Testis (tissue), 3 donors: ENCODE measurements around the gene ARHGDIB. TPM values are rescaled to one million over a fixed set of nuclear protein-coding genes. Genes with fewer than 3 reads are reported as not detected.
A peak's percentile ranks its signal among the peaks of the same experiment; 100 is the strongest.

Experiments used
- DNase-seq: peaks from one replicate; pipeline ENCODE4 v3.0.0-alpha.2; 2019
- H3K27ac ChIP-seq, 2 donors: fragments of 200-600 bp; sonication (generic); one replicate each; pipeline ENCODE4 v1.5.1; 2019
- H3K27me3 ChIP-seq: fragments of 200-600 bp; sonication (generic); one replicate; pipeline ENCODE4 v1.5.1; 2019
- H3K36me3 ChIP-seq: fragments of 200-600 bp; sonication (generic); one replicate; pipeline ENCODE4 v1.5.1; 2017; ENCODE audit warnings: low read depth; ENCODE audit errors: missing control alignments
- H3K4me1 ChIP-seq: fragments of 200-600 bp; sonication (generic); one replicate; pipeline ENCODE4 v1.5.1; 2019
- H3K4me3 ChIP-seq, 2 donors: fragments of 200-600 bp; sonication (generic); one replicate each; pipeline ENCODE4 v1.5.1; 2017 to 2019
- H3K9me3 ChIP-seq: fragments of 200-600 bp; sonication (generic); one replicate; pipeline ENCODE4 v1.5.1; 2017
- POLR2A ChIP-seq: fragments of 450-650 bp; IDR thresholded peaks from one replicate; pipeline ENCODE4 v1.6.1; 2017; ENCODE audit warnings: antibody characterized with exemption, mild to moderate bottlenecking, moderate library complexity
- WGBS, 2 donors: methylation state at CpG; one replicate each; pipeline ENCODE4 v1.1.5; 2018; 5-methylcytosine and 5-hydroxymethylcytosine counted together
- intact Hi-C: fragments of 100-400 bp; cut with DNase I; formaldehyde crosslinking; loops from one replicate; pipeline ENCODE4 v1.15.1; 2023; ENCODE audit warnings: low total_unique reads
- polyA plus RNA-seq: library from polyadenylated mRNA; stranded (reverse); fragments of 350-450 nt; fragmentation: Illumina TruSeq; extraction: RNeasy Lipid Tissue Mini Kit (QIAGEN cat#74804); gene quantifications from one replicate; pipeline ENCODE4 v1.2.3, GENCODE V29; 2014; ENCODE audit warnings: low read depth, low replicate concordance; ENCODE audit not compliant: insufficient read depth
- total RNA-seq, 2 donors: library from RNA; depleted of rRNA; stranded (reverse); fragments of >200 nt; gene quantifications; one replicate each; pipeline ENCODE4 v1.2.3, GENCODE V29; 2016
- TF ChIP-seq, protein P1 (sequence below), 3 experiments: fragments of 450-650 bp in 2 of 3; fragments of 200-600 bp in 1 of 3; sonication (generic) in 1 of 3; IDR thresholded peaks; one replicate each; pipeline ENCODE4 v1.5.1; 2016 to 2019; ENCODE audit warnings: antibody characterized with exemption in 3 of 3, mild to moderate bottlenecking in 2 of 3, moderate library complexity in 1 of 3

Gene ARHGDIB
- total and polyA plus RNA-seq, 3 donors from 2014 or later = 20.2 to 66.3 (median 28.4) TPM

DNA sequence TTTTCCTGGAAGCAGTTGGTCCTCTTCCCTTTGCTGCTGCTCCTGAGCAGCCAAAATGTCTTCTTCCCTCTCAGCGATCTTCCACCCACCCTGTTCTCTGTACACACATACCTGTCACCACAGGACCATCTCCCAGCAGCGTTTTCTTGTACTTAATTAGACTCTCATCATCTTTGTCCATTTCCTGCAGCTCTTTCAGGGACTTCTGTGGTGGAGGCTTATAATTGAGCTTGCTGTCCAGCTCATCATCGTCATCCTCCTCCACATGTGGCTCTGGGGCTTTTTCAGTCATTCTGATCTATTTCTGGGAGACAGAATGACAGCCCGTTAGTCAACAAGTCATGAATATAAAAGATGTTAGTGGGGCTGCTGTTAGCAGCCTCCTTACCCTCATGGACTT, 11.0 kb downstream of the ARHGDIB start:
- Histone ChIP-seq H3K27ac (peak overlapping the region in 1 of 2 donors; percentile 20), H3K4me3 (no peak overlapping the region), H3K27me3 (no peaks in the 10 kb centered on the region), H3K36me3 (no peaks in the 10 kb centered on the region), H3K9me3 (no peaks in the 10 kb centered on the region), H3K4me1 (peaks cover 23% of the 10 kb centered on the region)
- no peak for TF ChIP-seq POLR2A
- TF ChIP-seq, protein P1, sequence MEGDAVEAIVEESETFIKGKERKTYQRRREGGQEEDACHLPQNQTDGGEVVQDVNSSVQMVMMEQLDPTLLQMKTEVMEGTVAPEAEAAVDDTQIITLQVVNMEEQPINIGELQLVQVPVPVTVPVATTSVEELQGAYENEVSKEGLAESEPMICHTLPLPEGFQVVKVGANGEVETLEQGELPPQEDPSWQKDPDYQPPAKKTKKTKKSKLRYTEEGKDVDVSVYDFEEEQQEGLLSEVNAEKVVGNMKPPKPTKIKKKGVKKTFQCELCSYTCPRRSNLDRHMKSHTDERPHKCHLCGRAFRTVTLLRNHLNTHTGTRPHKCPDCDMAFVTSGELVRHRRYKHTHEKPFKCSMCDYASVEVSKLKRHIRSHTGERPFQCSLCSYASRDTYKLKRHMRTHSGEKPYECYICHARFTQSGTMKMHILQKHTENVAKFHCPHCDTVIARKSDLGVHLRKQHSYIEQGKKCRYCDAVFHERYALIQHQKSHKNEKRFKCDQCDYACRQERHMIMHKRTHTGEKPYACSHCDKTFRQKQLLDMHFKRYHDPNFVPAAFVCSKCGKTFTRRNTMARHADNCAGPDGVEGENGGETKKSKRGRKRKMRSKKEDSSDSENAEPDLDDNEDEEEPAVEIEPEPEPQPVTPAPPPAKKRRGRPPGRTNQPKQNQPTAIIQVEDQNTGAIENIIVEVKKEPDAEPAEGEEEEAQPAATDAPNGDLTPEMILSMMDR (IDR thresholded peaks at IDR 0.05) = no peak
- DNase-seq = no peak
- intact Hi-C loops = no loop called here
- 71 to 76% methylated on average over 4 of the region's 4 CpGs for WGBS, 2 donors

DNA sequence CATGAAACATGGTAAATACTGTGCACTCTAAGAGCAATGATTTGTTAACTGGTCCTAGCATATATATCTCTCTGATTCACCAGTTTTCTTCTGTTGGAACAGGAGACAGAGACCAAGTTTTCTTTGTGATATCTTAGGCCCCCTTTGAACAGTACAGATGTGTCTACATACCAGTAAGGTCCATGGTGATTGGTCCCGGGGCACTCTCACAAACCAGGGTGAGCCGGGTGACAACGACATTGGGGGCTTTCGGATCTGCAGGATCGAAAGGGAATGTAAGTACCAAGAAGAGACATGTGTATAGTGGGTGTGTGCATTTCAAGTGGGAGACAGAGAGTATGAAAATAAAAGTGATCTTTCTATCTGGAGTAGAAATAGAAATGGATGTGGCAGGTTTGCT, 11.8 kb downstream of the ARHGDIB start:
- peak overlapping the region in 1 of 2 donors; percentile 82 for H3K27ac ChIP-seq
- H3K4me3 ChIP-seq = no peak overlapping the region
- peaks cover 26% of the 10 kb centered on the region for H3K4me1 ChIP-seq
- no peak for DNase-seq
- WGBS, 2 donors = 89 to 96% methylated on average over 5 of the region's 5 CpGs
- H3K27me3 ChIP-seq = no peaks in the 10 kb centered on the region
- no peaks in the 10 kb centered on the region for H3K9me3 ChIP-seq
- intact Hi-C loops = loop anchor here (10.0 kb wide), 1 partner anchor 55 kb away; no protein-coding TSS in a partner anchor
- no peaks in the 10 kb centered on the region for H3K36me3 ChIP-seq
- TF ChIP-seq, protein P1 (IDR thresholded peaks at IDR 0.05) = no peak

DNA sequence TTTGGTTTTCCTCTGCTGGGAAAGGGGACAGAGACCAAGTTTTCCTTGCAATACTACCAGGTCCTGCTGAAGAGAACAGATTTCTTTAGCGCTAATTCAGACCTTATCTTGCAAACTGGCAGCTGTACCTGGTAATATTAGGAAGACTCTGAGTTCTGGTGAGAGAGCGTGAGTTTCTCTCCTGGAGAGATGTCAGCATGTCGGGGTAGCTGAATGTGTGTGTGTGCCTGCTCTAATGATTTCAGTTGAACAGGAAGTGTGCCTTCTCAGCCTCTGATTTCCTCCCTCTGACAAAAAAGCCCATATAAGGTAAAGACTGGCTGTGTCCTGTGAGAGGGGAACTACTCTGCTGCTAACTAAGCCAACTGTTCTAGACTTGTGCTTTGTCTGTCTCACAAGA, 12.7 kb downstream of the ARHGDIB start:
- peaks cover 26% of the 10 kb centered on the region for H3K4me1 ChIP-seq
- WGBS, 2 donors = 22 to 31% methylated on average over 3 of the region's 3 CpGs
- no peak overlapping the region for H3K4me3 ChIP-seq
- intact Hi-C loops = loop anchor here (10.0 kb wide), 1 partner anchor 54 kb away; no protein-coding TSS in a partner anchor
- peak overlapping the region; percentile 81 to 82 for H3K27ac ChIP-seq
- H3K27me3 ChIP-seq = no peaks in the 10 kb centered on the region
- peak; percentile 48 for TF ChIP-seq POLR2A
- TF ChIP-seq, protein P1 (IDR thresholded peaks at IDR 0.05) = no peak
- no peaks in the 10 kb centered on the region for H3K36me3 ChIP-seq
- DNase-seq = peak; percentile 54
- H3K9me3 ChIP-seq = no peaks in the 10 kb centered on the region

DNA sequence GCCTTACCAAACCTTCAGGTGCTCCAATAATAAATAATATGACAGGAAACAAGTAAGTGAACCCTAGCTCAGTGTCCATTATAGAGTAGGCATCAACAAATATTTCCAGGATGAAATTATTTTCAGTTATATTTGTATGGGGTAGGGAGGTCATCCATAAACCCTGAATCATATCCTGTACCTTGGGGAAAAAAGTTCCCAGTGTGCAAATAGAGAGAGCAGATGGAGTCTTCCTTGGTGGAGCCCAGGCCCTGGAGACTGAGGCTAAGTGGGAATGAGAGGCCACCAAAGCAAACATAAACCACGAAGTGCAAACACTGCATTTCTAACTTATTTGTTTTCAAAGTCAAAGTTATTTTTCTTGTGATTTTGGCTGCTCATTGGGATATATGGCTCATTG, 14.5 kb downstream of the ARHGDIB start:
- H3K4me3 ChIP-seq = no peak overlapping the region
- no peaks in the 10 kb centered on the region for H3K27me3 ChIP-seq
- DNase-seq = no peak
- H3K36me3 ChIP-seq = no peaks in the 10 kb centered on the region
- H3K27ac ChIP-seq = peak overlapping the region in 1 of 2 donors; percentile 82
- H3K4me1 ChIP-seq = peaks cover 26% of the 10 kb centered on the region
- TF ChIP-seq POLR2A = no peak
- TF ChIP-seq, protein P1 (IDR thresholded peaks at IDR 0.05) = no peak
- WGBS, 2 donors = 73 to 74% methylated on average over 1 of the region's 1 CpG
- intact Hi-C loops = loop anchor here (10.0 kb wide), 1 partner anchor 52 kb away; no protein-coding TSS in a partner anchor
- no peaks in the 10 kb centered on the region for H3K9me3 ChIP-seq

DNA sequence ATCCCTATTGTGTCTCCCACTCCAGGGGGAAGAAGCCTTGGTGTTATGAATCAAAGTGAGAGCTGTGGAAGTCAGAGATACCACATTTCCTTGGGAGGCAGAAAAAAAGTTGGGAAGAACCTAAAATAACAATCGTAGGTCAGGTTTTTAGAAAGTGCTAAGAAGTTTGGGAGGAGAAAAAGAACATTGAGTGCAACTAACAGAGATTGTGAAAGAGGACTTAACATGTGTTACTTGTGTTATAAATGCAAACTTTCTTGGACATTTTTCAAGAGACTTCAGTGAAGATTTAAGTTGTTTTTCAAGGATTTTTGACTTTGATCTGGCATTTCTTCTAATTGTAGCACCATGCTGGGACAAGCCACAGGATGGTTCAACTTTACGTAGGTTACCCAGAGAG, 15.2 kb downstream of the ARHGDIB start:
- TF ChIP-seq, protein P1 (IDR thresholded peaks at IDR 0.05) = no peak
- no peak for TF ChIP-seq POLR2A
- 52 to 54% methylated on average over 2 of the region's 2 CpGs for WGBS, 2 donors
- no peaks in the 10 kb centered on the region for H3K36me3 ChIP-seq
- peak overlapping the region; percentile 25 to 62 for H3K27ac ChIP-seq
- H3K4me1 ChIP-seq = peaks cover 26% of the 10 kb centered on the region
- no peaks in the 10 kb centered on the region for H3K27me3 ChIP-seq
- H3K9me3 ChIP-seq = no peaks in the 10 kb centered on the region
- H3K4me3 ChIP-seq = no peak overlapping the region
- intact Hi-C loops = loop anchor here (10.0 kb wide), 1 partner anchor 51 kb away; no protein-coding TSS in a partner anchor
- DNase-seq = no peak
